SW480 (cell line): ENCODE results near the gene PLCE1.
"Not testable (repeated sequence)": the region's sequence is repeated elsewhere in the genome, so short reads cannot be mapped to it uniquely, and the experiment has no call there.

ENCODE experiments used
- DNase-seq: peaks from one replicate; pipeline ENCODE4 v3.0.0-alpha.2; 2016; ENCODE audit warnings: low spot score

Gene PLCE1

DNA sequence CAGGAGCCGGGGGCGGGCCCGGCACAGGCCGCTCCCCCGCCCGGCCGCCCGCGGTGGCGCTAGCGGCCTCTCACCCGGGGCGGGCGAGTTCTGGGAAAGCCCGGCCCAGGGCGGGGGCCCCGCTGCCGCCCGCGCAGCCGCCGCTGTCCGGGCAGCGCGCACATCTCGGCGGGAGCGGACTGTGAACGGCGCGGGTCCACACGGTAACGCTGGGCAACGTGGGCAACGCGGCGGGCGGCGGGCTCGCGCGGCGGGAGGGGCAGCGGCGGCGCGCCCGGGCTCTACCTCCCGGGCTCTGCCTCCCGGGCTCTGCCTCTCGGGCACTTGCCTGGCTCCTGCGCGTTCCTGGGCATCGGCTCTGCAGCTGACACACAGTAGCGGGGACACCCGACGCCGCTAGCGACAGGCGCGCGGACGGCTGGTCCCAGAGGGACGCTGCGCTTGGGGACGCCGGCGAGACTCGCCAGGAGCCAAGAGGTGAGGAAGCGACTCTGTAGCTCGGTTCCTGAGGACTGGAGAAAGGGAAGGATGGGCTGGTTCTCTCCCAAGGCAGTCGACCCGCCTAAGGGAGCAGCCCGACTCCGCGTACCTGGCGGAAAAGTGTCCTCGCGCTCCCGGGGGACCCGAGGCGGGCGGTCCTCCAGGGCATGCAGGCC, at the start of gene PLCE1:
Gene PLCE1, plus strand, starts transcription at position 150 of the 656 bp plus-strand sequence. CDS start 37,116 bp downstream, outside the sequence.
- DNase-seq = peak; percentile 67

GRCh38 chr10:93945819-93946218, 47.9 kb upstream of the PLCE1 start:
- DNase-seq = no peak

DNA sequence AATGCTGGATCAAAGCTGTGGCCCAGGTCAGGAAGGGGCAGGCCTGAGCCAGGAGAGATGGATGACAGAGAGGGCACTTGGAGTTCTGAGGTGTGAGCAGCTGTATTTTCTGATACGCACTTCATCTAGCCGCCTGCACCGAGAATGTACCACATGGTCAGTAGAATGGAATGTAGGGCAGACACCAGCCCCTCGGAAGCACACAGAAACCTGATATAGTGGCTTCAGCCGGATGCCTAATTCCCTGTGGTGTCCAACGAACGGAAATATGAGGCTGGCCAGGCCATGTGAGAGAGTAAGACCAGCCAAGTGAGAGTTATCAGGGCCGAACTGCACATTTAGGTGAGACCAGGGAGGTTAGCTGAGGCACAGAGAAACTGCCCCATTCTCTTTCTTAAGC, 46.7 kb upstream of the PLCE1 start:
- peak; percentile 36 for DNase-seq

DNA sequence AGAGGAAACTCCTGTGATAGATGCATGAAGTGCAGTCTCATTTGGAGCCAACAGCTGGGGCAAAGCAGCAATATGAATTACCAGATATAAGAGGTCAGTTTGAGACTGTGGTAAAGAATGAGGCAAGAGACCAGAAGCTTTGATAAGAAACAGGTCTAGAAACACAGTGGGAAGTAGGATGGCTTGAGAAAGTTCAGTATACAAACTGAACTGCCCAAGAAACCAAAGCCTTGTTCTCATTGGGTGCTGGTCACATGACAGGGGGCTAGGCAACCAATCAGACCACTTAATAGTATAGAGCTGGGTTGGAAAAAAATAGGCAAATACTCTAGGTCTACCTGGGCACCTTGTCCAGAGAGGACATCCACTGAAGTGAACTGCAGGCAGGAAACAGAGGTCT, 46.2 kb upstream of the PLCE1 start:
- no peak for DNase-seq

- DNase-seq = no peak
Observed at GRCh38 chr10:93951905-93952304, 41.8 kb upstream of the PLCE1 start.

DNA sequence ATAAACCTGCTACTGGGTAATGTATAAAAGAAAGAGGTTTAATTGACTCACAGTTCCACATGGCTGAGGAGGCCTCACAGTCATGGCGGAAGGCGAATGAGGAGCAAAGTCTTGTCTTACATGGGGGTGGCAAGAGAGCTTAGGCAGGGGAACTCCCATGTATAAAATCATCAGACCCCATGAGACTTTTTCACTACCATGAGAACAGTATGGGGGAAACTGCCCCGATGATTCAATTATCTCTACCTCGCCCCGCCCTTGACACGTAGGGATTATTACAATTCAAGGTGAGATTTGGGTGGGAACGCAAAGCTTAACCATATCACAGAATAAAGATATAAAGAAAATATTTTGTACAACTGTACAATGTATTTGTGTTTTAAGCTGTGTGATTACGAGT, 39.4 kb upstream of the PLCE1 start:
- DNase-seq = no peak

- DNase-seq = no peak
Observed at GRCh38 chr10:93954726-93955363, 38.9 kb upstream of the PLCE1 start.

- DNase-seq = no peak
Observed at GRCh38 chr10:93958834-93959233, 34.9 kb upstream of the PLCE1 start.

DNA sequence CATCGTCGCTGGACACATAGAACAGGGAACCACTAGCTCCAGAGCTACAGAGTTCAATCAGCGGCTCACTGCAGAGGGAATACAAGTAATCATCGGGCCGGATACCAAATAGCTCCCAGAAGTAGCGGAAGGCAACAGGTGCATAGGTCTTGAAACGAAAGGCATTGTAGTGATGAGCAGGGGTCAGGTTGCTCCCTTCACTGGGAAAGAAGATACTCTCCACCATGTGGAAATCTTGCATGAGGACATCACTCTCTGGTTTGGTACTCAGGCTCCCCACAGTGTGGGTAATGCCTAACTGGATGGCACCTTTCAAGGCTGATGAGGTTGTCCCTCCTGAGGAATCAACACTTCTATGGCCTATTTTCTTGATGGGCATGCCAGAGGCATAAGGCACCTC, 32.7 kb upstream of the PLCE1 start:
- DNase-seq = not testable (repeated sequence)

DNA sequence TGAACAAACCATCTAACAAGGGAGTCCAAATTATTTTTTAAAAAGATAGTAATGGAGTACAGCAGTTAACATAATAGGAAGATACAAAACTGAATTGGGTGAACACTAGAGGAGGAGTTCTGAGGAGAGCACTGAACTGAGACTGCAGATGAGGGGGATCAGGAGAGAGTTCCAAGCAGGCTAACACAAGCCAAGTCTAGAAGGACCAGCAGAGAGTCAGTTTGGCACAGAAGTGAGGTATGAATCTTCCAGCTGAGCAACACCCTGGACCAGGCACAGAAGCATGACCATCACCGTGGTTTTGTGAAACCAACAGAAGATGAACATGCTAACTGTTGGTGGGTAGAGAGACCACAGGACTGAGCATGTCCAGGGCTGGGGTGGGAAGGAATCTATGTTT, 30.8 kb upstream of the PLCE1 start:
- DNase-seq = no peak

DNA sequence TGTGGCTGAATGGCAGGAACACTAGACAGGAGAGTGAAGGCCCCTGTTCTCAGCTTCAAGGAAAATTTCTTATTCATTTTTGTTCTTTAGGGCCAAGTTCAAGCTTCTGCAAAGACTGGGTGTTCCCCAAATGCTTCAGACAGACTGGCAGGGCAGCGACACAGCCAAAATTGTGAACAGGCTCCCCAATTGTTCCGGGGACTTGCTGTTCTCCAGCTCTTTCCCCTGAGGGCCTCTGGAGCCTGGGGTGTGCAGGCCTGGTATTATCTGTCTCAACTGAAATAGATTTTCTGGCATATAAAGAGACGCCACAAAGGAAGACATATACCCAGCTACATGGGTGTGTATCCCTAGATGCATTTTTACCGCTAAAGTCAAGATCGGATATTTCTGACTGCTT, 30.3 kb upstream of the PLCE1 start:
- DNase-seq = no peak

GRCh38 chr10:93965911-93966310, 27.8 kb upstream of the PLCE1 start:
- DNase-seq = no peak

DNA sequence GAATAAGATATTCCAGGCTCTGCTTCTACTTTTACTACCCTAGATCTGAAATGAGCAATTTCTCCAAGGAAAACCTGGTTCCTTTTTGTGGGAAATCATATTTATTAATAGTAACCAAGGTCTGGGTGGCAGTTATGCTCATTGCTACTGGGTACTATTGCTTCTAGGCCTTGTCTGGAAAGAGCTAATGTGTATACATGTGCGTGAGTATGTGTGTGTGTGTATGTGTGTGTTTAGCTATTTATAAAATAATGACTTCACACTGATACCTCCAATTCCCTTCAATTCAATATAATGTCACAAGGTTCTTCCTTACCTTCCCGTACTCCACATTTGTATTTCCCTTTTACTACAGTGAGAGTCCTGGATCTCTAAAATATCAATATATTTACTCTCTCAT, 26.0 kb upstream of the PLCE1 start:
- no peak for DNase-seq

DNA sequence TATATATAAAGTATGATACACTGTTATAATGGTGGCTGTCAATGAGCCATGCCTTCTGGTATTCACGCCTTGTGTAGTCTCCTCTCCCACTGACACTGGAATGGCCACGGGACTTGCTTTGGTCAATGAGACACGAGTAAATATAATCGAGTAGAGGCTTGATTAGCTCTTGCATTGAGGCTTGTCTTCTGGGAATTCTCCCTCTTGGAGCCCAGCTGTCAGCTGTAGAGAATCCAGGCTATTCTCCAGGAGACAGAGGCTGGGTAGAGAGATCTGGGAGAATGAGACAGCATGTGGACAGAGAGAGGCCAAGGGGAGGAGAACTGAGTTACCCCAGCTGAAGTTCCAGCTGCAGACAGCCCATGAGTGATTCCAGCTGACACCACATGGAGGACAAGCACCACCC, 25.2 kb upstream of the PLCE1 start:
- DNase-seq = no peak

GRCh38 chr10:93970433-93971010, 23.2 kb upstream of the PLCE1 start:
- not testable (repeated sequence) for DNase-seq

- no peak for DNase-seq
Observed at GRCh38 chr10:93973748-93974445, 19.8 kb upstream of the PLCE1 start.

DNA sequence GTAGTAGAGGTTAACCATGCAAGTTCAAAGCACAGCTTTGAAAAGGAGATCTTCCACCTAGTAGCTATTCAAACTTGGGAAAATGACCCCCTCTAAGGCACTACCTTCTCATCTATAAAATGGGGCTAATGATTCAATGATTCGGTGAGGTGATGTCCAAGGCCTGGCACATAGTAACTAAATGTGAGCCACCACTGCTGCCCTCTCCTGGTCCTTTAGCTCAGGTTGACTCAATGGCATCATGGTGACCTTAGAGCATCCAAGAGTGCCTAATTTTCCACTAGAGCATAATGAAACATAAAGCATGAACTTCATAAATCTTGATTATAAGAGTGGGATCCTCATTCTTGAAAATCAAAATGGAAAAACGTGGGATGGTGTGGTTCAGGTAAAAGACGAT, 16.3 kb upstream of the PLCE1 start:
- no peak for DNase-seq

GRCh38 chr10:93980486-93980885, 13.2 kb upstream of the PLCE1 start:
- DNase-seq = no peak

GRCh38 chr10:93991114-93991513, 2.6 kb upstream of the PLCE1 start:
- DNase-seq = no peak

DNA sequence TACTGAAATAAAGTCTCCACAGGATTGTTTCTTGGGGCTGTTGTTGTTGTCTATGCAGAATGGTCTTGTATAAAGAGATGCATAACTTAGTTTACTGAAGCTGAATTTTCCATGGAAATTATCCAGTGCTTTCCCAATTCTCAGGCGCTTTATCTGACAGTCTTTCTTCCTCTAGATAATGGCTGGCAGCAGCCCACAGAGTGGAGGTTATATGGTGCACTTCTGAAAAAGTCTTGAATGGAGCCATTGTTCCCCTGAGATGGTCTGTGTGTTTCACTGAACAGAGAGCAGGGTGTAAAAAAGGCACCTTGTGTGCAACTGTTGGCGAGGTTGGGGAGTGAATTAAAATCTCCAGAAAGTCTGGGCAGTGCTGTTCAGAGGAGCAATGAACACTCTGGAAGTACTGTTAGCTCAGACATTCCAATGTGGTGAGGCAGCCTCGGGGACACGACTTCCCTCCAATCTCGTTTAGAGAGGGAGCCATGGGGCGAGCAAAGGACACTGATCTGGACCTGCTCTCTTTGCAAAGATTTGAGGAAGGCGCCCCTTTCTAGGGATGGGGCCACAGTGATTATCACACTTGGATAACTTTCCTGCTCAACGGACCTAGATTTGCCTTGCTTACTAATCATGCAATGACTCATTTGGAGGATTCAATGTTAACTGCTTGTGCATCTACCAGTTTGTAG, 2.0 kb upstream of the PLCE1 start:
- DNase-seq = peak; percentile 51

DNA sequence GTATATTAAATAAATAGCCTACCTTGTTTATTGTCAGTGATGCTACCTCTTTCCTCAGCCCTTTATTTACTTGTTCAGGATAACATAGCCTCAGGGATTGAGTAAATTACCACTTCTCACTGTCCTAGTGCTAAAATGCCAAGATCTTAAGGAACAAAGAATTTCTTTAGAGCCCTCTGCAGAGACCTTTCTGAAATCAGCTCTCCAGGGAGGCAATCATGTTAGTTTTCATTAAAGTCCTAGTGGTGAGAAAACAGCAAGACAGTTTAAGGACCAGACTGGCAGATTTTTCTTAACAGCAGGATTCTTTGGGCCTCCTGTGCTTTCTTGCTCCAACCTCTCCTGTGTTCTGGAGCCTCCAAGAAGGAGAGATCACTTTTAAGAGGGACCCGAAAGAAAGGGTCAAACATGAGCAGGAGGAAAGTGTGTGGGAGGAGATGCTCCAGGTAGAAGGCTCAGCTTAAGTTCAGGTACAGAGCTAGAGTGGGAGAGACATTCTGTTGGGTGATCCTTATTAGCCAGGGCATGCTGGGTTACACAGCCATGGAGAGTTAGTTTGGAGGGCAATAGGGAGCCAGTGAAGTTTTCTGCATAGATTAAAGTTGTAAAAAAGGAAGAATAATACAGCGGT, 1.2 kb upstream of the PLCE1 start:
- DNase-seq = peak; percentile 6

GRCh38 chr10:93993414-93993781, 333 bp upstream of the PLCE1 start:
- no peak for DNase-seq
